Mesothelial cell of epicardium (in vitro differentiated cells): ENCODE measurements around the gene KPTN. TPM values are rescaled to one million over a fixed set of nuclear protein-coding genes. Genes with fewer than 3 reads are reported as not detected.

ENCODE experiments used
- DNase-seq, 2 experiments: peaks; one replicate each; pipeline ENCODE4 v3.0.0; 2021; ENCODE audit warnings: low spot score in 2 of 2; ENCODE audit not compliant: unreplicated experiment in 2 of 2
- H3K27ac Mint-ChIP-seq: 2 replicates; pipeline ENCODE4 v1.8.0; 2021; ENCODE audit warnings: mixed read lengths
- H3K27me3 Mint-ChIP-seq: 2 replicates; pipeline ENCODE4 v1.8.0; 2021; ENCODE audit warnings: low read depth, mixed read lengths
- H3K36me3 Mint-ChIP-seq: 2 replicates; pipeline ENCODE4 v1.8.0; 2021; ENCODE audit warnings: mixed read lengths
- H3K4me1 Mint-ChIP-seq: 2 replicates; pipeline ENCODE4 v1.8.0; 2021; ENCODE audit warnings: mixed read lengths
- H3K4me3 Mint-ChIP-seq: 2 replicates; pipeline ENCODE4 v1.8.0; 2021; ENCODE audit warnings: mild to moderate bottlenecking, moderate library complexity, mixed read lengths
- H3K9me3 Mint-ChIP-seq: 2 replicates; pipeline ENCODE4 v1.8.0; 2021; ENCODE audit warnings: mixed read lengths
- total RNA-seq: library from RNA; stranded (reverse); gene quantifications from 3 replicates; pipeline ENCODE4 v1.2.1, GENCODE V29; 2021
- TF ChIP-seq, protein P1 (sequence below): fragments of 200-600 bp; sonication (generic); IDR thresholded peaks from one replicate; pipeline ENCODE4 v1.5.0; 2021; ENCODE audit warnings: antibody characterized with exemption; ENCODE audit not compliant: unreplicated experiment

The KPTN gene
- total RNA-seq, 1 donor from 2014 or later, result 18.4 TPM

- no peak for DNase-seq
- Mint-ChIP-seq H3K27me3 (no peaks in the 10 kb centered on the region), H3K4me1 (peaks cover 10% of the 10 kb centered on the region), H3K9me3 (no peaks in the 10 kb centered on the region), H3K27ac (no peak overlapping the region), H3K4me3 (no peak overlapping the region), H3K36me3 (no peaks in the 10 kb centered on the region)
- TF ChIP-seq, protein P1, sequence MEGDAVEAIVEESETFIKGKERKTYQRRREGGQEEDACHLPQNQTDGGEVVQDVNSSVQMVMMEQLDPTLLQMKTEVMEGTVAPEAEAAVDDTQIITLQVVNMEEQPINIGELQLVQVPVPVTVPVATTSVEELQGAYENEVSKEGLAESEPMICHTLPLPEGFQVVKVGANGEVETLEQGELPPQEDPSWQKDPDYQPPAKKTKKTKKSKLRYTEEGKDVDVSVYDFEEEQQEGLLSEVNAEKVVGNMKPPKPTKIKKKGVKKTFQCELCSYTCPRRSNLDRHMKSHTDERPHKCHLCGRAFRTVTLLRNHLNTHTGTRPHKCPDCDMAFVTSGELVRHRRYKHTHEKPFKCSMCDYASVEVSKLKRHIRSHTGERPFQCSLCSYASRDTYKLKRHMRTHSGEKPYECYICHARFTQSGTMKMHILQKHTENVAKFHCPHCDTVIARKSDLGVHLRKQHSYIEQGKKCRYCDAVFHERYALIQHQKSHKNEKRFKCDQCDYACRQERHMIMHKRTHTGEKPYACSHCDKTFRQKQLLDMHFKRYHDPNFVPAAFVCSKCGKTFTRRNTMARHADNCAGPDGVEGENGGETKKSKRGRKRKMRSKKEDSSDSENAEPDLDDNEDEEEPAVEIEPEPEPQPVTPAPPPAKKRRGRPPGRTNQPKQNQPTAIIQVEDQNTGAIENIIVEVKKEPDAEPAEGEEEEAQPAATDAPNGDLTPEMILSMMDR, result no peak
Measured at GRCh38 chr19:47507924-47508553, 24.0 kb upstream of the KPTN start.

- no peak overlapping the region for H3K27ac Mint-ChIP-seq
Measured at GRCh38 chr19:47507012-47507411, 23.0 kb upstream of the KPTN start.

GRCh38 chr19:47506459-47506858 lies 22.4 kb upstream of the KPTN start:
- Mint-ChIP-seq H3K27me3 (no peaks in the 10 kb centered on the region), H3K4me3 (no peak overlapping the region), H3K27ac (peak overlapping the region; percentile 79), H3K4me1 (no peaks in the 10 kb centered on the region), H3K9me3 (no peaks in the 10 kb centered on the region), H3K36me3 (no peaks in the 10 kb centered on the region)
- TF ChIP-seq, protein P1, result no peak
- no peak for DNase-seq

More at GRCh38 chr19:47507012-47507411, 23.0 kb upstream of the KPTN start:
- H3K4me1 Mint-ChIP-seq, result peaks cover 1% of the 10 kb centered on the region
- H3K4me3 Mint-ChIP-seq, result no peak overlapping the region
- H3K36me3 Mint-ChIP-seq, result no peaks in the 10 kb centered on the region
- no peaks in the 10 kb centered on the region for H3K9me3 Mint-ChIP-seq
- DNase-seq, result no peak
- no peaks in the 10 kb centered on the region for H3K27me3 Mint-ChIP-seq
- TF ChIP-seq, protein P1, result no peak

GRCh38 chr19:47505506-47505905 lies 21.5 kb upstream of the KPTN start:
- H3K27me3 Mint-ChIP-seq, result no peaks in the 10 kb centered on the region
- no peak overlapping the region for H3K4me3 Mint-ChIP-seq
- no peak for DNase-seq
- no peaks in the 10 kb centered on the region for H3K4me1 Mint-ChIP-seq
- H3K9me3 Mint-ChIP-seq, result no peaks in the 10 kb centered on the region
- no peak overlapping the region for H3K27ac Mint-ChIP-seq
- H3K36me3 Mint-ChIP-seq, result no peaks in the 10 kb centered on the region
- TF ChIP-seq, protein P1, result no peak

DNA sequence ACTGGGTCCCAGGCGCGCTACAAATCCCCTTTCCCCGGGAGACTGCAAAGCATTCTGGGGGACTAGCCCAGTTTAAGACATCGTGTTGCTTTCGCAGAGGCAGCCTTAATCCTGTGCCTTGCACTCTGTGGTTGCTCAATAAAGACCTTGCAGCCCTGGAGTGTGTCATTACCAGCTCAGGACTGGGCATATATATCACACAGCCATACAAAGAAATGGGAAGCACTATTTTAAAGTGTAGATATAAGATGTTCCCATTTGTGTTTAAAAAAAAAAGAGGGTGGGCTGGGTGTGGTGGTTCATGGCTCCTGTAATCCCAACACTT lies 19.8 kb upstream of the KPTN start:
- no peak overlapping the region for H3K4me3 Mint-ChIP-seq
- DNase-seq, result no peak
- no peaks in the 10 kb centered on the region for H3K9me3 Mint-ChIP-seq
- H3K27me3 Mint-ChIP-seq, result no peaks in the 10 kb centered on the region
- no peaks in the 10 kb centered on the region for H3K4me1 Mint-ChIP-seq
- H3K27ac Mint-ChIP-seq, result no peak overlapping the region
- TF ChIP-seq, protein P1, result no peak
- H3K36me3 Mint-ChIP-seq, result peaks cover 4% of the 10 kb centered on the region
